Activated CD8-positive, alpha-beta memory T cell treated with anti-CD3 and anti-CD28 coated beads for 4 hours (primary cell): ENCODE data around the gene B3GNT5.
A peak's percentile ranks its signal among the peaks of the same experiment; 100 is the strongest.

Experiments
- DNase-seq, 2 donors: peaks; one replicate each; pipeline ENCODE4 v3.0.0-alpha.2; 2020; ENCODE audit warnings: low read depth in 2 of 2

The B3GNT5 gene, protein sequence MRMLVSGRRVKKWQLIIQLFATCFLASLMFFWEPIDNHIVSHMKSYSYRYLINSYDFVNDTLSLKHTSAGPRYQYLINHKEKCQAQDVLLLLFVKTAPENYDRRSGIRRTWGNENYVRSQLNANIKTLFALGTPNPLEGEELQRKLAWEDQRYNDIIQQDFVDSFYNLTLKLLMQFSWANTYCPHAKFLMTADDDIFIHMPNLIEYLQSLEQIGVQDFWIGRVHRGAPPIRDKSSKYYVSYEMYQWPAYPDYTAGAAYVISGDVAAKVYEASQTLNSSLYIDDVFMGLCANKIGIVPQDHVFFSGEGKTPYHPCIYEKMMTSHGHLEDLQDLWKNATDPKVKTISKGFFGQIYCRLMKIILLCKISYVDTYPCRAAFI

DNA sequence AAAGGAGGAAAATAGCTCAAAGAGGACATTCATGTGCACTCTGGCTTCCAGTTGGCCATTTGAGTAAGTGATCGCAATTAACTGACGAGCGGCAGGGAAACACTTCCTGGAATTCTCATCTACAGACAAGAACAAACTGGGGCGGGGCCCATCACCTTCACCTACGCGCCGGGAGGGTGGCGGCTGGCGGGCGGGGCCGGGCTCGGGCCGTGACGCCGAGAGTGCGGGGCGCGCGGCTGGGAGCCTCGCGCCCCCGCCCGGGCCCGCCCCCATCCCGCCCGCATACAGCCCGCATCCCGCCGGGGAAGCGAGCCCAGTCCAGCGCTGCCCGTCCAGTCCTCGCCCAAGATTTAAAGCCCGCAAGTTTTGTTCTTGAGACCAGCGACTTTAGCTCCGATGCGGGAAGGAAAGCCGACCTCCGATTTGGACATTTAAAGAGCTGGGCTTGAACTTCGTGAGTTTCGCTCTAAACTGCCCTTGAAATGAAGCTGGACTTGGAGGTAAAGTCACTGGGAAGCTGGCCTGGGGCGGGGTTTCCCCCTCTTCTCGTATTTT is at the start of gene B3GNT5:
B3GNT5 (plus strand) TSS at position 281 of the 555 bp plus-strand sequence. CDS start 16,546 bp downstream, outside the sequence.
- DNase-seq: peak in 1 of 2 donors; percentile 21

DNA sequence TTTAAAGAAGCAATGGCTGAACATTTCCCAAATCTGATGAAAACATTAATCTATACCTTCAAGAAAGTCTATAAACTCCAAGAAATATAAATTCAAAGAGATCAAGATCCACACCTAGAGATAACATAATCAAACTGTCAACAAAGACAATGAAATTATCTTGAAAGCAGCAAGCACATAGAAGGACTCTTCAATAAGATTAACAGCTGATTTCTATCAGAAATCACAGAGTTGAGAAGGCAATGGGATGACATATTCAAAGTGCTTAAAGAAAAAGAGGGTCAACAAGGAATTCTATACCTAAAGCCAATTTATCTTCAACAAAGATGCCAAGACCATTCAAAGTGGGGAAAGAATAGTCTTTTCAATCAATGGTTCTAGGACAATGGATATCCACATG is 49.4 kb upstream of the B3GNT5 start:
- no peak for DNase-seq

DNA sequence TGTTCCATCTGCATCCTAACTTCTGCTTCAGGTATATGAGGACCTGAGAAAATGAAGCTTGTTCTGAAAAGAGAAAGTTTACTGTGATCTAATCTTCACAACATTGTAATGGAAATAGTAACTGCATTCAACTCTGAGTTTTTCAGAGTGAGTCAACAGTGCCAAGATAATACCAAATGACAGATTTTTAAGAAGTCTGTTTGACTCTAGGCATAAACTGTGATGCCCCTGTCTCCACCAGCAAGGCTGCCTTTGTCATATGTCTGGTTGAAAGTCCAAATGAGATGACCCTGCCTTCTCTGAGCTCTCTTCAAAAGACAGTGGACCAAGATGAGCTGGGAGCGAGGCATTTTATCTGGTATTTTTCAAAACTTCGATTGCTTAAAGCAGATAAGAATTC is 44.8 kb upstream of the B3GNT5 start:
- DNase-seq: no peak

DNA sequence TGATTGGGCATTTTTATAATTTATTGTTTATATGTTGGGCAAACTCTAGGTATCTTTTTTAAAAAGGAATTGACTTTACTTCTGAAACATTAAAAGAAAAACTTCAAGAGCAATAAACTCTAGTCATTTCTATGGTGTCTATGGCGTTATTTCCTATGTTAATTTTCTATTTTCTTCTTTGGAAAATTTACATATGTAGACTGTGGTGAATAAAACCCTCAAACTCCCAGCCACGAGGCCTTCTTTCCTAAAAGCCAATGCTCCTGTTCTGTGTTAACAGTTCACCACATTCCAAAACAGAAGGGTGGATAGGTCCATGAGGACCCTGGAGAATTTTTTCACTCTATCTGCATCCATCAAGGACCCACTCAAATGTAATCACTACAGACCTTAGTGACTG is 44.3 kb upstream of the B3GNT5 start:
- DNase-seq: no peak

DNA sequence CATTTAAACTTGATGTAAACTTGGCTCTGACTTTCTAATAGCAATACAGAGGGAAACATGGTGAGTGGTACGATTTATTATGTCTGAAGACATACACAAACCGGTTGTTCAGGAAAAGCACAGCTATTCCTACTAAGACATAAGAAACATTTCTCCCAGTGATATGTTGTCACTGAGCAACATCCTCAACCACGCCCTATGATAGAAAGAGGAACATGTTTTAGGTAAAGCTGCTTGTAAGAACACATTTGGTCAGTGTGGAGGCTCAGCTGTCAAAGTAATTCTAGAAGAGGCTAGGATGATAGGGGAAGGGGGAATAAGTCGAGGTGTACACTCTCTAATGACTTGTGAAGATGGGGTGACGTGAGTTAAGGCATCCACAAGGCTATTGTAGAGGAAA is 42.7 kb upstream of the B3GNT5 start:
- DNase-seq: no peak

DNA sequence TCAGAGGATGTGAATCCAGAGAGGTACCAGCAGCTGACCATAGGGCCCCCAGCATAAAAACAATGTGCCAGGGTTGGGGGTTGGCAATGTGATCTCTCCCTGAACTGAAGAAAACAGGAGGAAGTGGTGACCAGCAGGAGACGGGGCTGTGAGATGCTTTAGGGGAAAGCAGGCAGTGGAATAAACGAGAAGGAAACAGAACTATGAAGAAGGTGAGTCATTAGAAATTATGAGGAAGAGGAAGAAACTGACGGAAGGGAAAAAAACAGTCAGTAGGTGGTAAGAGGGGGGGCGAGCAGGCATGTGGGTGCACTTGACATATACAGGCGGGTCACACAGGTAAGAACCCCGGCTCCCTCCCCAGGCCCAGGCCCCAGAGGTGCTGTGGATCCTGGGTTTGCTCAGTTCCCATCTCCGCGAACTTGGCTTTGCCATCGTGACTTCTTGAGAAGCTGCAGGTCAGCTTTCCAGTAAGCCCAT is 42.2 kb upstream of the B3GNT5 start:
- DNase-seq: peak in 1 of 2 donors; percentile 31

DNA sequence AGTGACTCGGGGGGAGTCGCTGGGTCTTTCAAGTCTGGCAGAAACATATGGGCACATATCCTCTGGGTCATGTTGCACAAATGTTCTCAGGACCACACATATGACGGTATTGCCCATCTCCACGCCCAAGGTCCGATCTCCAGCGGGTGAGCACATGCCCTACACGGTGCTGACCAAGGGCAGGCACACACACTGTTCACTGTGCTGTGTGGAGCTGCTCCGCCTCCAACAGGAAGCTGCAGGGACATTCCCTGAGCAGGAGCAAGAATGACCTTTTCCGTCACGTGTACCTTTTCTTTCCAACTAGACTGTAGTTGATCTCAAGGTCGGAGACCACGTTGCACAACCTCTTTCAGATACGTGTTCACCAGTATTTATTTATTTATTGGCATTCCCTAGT is 41.7 kb upstream of the B3GNT5 start:
- DNase-seq: no peak

DNA sequence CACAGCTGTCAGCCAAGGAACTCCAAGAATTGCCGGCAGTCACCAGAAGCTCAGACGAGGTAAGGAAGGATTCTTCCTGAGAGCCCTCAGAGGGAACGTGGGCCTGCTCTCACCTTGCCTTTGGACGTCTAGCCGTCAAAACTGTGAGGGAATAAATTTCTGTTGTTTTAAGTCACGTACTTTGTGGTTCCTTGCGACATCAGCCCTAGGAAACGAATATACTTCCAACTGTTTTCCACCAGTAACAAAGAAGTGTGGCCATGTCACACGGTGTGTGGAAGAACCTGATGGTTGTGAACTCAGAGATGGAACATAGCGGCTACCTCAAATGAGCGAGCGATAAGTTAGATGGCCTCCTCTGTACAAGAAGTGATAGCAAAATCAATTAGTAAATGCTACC is 41.0 kb upstream of the B3GNT5 start:
- DNase-seq: no peak

DNA sequence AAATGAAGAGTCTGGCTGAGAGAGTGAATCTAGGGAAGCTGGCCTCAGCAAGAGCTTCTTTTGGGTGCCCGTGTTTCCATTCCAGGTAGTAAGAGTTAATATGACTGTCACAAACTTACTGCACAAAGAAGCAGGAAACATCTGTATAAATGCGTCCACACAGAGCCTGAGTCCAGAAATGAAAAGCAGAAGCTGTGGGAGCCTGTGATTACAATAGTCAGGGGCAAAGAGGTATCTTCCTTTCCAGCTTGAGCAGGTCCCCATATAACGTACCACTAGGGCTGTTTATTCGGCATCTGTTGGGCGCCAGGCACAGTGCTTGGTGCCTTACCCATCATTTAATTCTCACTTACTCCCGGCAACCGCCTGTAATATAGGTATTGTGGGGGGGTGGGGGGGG is 40.5 kb upstream of the B3GNT5 start:
- DNase-seq: no peak

DNA sequence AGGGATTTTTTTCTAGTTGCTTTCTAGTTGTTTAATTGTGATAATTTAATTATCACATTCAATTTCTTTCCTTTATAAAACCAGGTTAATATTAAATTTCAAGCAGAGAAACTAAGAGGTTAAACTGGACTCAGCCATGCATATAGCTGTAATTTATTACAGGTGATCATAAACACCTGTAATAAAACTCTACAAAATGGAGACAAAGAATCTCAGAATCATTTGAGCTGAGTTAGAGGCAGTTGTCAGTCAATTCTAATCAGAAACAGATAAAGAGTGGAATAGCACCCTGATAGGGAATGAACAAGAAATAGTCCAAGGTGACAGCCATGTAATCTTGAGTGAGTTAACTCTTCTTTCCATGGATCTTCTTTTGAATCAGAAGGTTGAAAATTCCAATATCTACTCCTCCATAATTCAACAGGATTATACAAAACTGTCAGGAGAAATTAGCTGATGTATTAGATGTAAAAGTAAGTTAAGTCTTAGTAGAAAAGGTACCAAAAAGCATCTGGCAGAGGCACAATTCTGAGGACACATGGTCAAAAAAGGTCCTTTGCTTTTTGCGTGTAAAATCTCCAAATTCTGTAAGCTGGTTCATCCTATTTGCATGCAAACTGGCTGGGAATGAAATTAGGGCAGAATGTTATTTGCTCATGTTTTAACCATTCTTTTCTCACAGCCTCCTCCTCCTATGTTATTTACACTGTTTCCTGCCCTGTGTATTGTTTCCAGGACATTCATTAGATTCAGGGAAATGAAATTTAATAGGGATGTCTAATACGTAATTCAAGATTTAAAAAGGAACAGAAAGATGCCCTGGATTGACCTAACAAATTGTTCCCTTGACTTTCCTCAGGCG is 39.4 kb upstream of the B3GNT5 start:
- DNase-seq: no peak

DNA sequence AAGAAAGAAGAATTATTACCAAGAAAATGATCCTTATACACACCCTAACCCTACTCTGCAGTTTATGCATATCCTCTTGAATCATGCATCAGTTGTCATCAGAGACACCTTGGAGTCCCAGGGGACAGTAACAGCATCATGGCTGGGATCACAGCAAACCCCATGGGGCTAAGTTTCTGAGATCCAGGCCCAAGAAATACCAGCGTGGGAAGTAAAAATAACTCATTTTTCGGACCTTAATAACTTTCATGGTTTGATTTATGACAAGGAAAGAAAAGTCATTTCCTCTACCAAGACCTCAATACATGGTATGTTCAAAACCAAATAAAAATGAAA is 38.8 kb upstream of the B3GNT5 start:
- no peak for DNase-seq

DNA sequence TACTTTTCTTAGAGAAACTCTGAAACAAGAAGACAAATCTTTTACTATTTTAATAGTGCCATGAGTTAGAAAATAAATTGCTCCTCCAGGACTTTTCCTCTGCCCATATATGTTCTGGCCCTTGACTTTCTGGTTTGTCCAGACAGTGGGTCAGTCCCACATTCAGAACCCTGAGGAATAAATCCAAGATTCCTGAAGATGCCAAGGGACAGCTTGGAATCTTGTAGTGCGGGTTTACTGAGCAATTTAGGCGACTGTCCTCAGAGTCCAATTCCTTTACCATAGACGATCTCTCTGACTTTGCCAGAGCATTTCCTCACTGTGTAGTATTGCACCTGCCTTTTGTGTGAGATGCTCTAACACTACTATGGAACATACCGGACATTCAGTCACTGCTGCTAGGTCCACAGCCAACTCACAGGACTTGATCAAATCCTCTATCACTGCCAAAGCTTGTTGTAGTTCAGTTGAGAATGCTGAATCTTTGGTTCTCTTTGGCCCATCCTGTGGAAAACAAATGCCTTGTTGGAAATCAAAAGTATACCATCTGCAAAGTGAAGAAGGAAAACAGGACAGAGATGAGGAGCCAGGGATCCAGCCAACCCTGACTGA is 37.4 kb upstream of the B3GNT5 start:
- no peak for DNase-seq

DNA sequence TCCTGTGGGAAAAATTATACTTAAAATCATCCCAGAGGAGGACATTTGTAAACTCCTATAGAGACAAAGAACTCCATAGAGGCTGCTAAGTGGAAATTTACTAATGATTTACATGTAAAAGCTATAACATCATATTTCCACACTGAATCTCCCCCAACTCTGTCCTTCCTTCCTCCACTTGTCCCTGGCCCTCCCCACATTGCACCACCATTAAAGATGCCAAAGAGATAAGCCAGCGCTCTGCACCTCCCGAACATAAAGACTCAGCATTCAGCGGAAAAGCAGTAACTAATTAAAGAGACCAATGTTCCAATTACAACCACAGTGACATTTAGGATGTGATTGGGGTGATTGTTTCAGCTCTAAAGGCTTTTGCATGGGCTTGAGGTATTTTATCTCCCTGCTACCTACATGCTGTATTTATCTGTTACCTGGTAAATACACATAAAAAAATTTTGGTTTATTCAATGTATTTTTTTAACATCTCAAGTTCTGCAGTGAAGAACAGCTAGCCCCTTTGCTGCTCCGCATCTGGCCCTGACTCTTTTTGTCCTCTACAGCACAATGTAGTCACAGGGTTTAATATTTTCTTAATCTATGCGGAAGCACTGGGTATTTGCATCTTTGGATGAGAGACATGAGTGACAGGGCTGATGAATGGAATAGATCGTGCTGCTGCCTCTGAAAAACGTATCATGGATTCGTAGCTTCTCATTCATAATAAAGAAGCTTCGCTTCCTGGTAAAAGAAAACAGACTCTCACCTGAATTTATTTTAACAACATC is 35.3 kb upstream of the B3GNT5 start:
- no peak for DNase-seq

DNA sequence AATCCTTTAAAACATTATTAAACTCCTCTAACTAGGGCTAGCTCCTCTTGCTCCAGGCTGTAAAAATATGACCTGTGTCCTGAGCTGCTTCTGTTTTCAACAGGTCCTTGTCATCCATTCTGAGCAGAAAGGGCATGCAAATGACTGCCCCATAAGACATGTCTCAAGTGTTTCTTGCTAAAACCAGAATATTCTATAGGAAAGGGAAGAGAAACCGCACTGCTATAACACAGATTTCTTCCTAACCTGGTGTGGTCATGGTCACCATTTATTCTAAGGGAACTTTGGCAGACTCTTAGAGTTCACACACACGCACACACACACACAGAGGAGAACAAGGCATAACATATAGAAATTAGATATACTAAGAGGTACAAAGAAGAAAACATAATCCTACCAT is 34.2 kb upstream of the B3GNT5 start:
- no peak for DNase-seq

DNA sequence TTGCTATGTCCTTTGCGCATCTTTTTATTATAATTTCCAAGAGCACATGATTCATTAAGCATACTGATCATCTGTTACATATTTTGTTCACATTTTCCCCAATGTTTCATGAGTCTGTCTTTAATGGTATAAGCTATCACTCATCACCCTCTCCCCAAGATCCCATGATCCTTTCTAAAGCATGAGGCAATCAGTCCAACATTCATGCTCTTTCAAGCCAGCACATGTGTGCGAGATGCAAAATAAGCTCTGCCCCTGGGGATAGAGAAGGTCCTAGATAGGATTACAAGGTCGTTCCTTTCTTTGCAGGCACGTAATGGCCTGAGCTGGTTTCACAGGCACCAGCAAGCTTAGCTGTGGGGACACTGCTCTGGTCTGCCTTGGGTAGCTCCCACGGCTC is 32.2 kb upstream of the B3GNT5 start:
- DNase-seq: no peak

DNA sequence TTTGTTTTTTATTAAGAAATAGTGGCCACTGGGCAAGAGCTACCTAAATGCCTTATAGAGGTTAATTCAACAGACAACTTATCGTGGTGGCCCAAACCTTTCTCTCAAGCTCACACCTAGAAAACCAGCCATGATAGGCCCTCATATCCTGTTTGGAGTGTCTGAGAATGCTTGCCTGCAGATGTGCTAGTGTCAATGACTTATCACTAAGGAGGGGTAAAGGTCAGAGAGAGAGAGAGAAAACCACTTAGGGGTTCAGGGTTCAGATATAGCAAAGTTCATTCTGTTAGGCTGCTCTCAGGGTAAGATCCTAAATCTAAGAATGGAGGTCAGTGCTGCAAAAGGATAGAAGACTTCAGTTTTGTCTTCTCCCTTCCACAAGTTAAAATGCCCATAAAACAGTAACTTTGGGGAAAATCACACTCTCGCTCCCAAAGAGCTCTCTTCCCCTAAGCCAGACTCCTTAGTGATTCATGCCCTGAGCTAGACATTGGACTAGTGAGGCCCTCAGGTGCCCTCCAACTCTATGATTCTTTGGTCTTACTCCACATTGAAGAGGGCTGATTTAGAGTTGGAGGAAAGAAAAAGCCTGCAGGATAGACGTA is 30.3 kb upstream of the B3GNT5 start:
- DNase-seq: no peak

DNA sequence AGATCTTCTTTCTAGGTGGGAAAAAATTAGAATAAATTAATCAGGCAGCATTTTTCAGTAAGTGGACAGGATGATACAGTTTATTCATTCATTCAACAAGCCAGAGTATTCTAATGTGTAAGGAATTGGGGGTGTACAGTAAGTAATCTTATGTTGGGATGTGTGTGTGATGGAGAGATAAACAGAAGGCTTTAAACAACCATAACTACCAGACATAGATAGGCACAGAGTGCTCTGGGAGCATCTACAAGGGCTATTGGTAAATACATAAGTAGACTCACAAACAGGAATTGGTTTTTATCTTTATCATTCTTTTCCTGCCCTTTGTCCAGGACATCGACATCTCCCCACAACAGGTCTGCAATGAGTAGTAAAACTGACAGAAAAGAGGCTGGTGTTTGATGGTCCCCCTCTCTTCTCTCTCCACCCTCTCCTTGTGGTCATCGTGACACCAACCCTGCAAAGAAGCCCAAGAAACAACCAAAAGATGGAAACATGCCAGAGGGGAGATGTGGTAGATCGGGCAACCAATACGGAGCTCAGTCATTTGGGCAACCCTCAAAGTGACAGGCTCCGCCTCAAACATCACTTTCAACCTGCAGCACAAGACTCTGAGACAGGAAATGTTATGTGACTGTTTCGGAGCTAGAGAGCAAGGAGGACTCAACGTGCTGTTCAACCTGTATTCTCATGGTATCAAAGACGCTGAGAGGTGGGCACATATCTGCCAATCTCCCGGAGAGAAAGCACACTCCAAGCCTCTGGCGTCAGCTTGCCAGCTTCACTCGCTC is 28.7 kb upstream of the B3GNT5 start:
- DNase-seq: peak; percentile 6 to 26

DNA sequence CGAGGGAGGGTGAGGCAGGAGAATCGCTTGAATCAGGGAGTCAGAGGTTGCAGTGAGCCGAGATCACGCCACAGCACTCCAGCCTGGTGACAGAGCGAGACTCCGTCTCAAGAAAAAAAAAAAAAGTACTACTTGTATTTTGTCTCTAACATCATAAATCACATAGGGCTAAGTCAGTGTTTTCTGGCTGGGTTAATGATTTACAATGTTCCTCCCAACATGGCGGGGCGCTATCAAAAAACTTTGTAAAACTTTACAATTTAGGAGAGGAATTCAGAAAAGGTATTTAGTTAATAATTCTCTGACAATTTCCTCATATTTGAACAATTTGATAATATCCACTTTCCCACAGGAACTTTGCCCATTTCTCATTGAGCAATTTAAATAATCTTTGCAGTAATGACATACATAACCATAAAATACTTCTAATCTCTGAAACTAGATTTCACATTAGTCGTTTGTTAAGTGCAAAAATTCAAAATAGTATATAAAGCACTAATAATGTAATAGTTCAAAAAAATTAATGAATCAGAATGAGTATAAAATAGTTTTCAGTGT is 26.6 kb upstream of the B3GNT5 start:
- DNase-seq: no peak

DNA sequence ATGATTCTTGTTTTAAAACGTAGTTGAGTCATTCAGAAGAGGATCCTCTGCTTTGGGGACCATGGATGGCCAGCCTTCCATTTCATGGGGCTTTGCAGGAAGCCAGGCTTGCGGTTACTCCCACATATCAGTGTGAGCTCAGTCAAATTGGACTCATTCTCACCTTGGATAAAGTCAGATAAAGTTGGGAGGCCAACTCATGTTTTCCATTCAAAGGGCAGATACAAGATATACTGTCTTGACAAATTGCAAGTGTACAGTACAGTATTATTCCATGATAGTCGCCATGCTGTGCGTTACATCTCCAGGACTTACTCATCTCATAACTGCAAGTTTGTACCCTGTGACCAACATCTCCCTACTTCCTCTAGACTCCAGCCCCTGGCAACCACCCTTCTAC is 25.5 kb upstream of the B3GNT5 start:
- no peak for DNase-seq

DNA sequence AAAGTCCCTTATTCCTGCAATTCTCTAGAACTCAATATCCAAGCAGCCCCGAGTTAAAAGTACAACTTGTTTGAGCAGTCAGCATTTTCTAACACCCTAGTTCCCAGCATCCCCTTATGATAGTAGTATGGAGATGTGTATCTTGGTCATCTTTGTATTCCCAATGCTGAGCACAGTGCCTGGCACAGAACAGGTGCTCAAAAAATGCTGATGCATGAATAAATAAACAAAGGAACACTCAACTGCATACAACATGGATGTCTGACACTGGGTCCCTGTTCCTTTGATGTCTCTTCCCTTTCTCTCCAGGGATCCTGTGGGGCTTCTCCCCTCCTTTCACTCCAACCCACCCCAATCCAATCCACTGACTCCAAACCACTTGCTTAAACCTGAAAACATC is 23.9 kb upstream of the B3GNT5 start:
- DNase-seq: no peak
